ENCODE results near the gene WIPF2.

The WIPF2 gene

GRCh38 chr17:40330850-40331470 lies 111.9 kb downstream of the WIPF2 start:
- no peak for DNase-seq

- no peak for DNase-seq
Measured at GRCh38 chr17:40331743-40332641, 112.9 kb downstream of the WIPF2 start.

Measured in NCI-H748 treated with DMSO at 0.1 percent for 48 hours (cell line).